ENCODE measurements around the gene ZNF417.
"Not testable (repeated sequence)": the region's sequence is repeated elsewhere in the genome, so short reads cannot be mapped to it uniquely, and the experiment has no call there.

The ZNF417 gene

GRCh38 chr19:57887195-57887941 is 29.0 kb downstream of the ZNF417 start:
- DNase-seq (ENCODE audit: low spot score): no peak

- no peak for DNase-seq (ENCODE audit: low spot score)
Measured at GRCh38 chr19:57886046-57886445, 30.3 kb downstream of the ZNF417 start.

GRCh38 chr19:57873883-57874799 is 42.3 kb downstream of the ZNF417 start:
- not testable (repeated sequence) for DNase-seq (ENCODE audit: low spot score)

- no peak for DNase-seq (ENCODE audit: low spot score)
Measured at GRCh38 chr19:57872450-57872849, 43.9 kb downstream of the ZNF417 start.

GRCh38 chr19:57870225-57870624 is 46.2 kb downstream of the ZNF417 start:
- no peak for DNase-seq (ENCODE audit: low spot score)

GRCh38 chr19:57869655-57870054 is 46.7 kb downstream of the ZNF417 start:
- not testable (repeated sequence) for DNase-seq (ENCODE audit: low spot score)

- DNase-seq (ENCODE audit: low spot score): no peak
Measured at GRCh38 chr19:57867868-57868492, 48.4 kb downstream of the ZNF417 start.

Measured in NAMALWA (cell line).